ENCODE data around the gene CDAN1.

CDAN1 gene

DNA sequence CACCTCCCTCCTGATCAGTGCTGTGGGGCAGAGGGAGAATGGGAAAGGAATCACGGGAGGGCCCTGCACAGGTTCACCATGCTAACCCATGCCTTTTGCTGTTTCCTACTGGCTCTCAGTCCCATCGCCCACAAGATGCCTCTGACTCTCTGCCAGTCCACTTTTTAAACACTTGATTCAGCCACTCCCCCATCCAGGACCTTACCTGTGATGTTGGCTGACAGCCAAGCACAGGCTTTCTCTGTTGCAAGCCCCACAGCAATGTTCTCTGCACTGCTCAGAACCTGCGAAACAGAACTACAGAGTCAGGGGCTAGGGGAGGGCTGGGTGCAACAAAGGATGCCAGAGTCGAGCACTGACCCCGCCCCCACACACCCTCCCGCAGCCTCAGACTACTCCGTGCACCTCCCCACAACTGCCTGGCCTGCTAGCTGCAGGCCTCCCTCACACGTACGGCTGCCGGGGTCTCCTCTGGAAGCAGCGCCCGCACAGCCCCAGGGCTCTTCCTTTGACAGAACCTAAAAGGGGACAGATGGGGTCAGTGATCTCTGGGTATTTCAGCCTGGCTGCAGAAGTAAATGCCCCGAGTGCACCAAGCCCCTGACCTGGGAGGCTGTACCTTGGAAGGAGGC is 9.1 kb downstream of the CDAN1 start:
- no peak overlapping the region for H3K4me3 ChIP-seq (replicated peaks; ENCODE audit: insufficient read depth, low read length)
- TF ChIP-seq, protein P1, sequence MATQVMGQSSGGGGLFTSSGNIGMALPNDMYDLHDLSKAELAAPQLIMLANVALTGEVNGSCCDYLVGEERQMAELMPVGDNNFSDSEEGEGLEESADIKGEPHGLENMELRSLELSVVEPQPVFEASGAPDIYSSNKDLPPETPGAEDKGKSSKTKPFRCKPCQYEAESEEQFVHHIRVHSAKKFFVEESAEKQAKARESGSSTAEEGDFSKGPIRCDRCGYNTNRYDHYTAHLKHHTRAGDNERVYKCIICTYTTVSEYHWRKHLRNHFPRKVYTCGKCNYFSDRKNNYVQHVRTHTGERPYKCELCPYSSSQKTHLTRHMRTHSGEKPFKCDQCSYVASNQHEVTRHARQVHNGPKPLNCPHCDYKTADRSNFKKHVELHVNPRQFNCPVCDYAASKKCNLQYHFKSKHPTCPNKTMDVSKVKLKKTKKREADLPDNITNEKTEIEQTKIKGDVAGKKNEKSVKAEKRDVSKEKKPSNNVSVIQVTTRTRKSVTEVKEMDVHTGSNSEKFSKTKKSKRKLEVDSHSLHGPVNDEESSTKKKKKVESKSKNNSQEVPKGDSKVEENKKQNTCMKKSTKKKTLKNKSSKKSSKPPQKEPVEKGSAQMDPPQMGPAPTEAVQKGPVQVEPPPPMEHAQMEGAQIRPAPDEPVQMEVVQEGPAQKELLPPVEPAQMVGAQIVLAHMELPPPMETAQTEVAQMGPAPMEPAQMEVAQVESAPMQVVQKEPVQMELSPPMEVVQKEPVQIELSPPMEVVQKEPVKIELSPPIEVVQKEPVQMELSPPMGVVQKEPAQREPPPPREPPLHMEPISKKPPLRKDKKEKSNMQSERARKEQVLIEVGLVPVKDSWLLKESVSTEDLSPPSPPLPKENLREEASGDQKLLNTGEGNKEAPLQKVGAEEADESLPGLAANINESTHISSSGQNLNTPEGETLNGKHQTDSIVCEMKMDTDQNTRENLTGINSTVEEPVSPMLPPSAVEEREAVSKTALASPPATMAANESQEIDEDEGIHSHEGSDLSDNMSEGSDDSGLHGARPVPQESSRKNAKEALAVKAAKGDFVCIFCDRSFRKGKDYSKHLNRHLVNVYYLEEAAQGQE (IDR thresholded peaks at IDR 0.05; ENCODE audit: insufficient replicate concordance, low read depth), result no peak
- no peak for TF ChIP-seq POLR2AphosphoS5 (IDR thresholded peaks at IDR 0.05; ENCODE audit: low read depth)
- no peaks in the 10 kb centered on the region for H3K27me3 ChIP-seq (ENCODE audit: insufficient read depth, poor library complexity, severe bottlenecking)
- DNase-seq (ENCODE audit: low read depth in 1 of 2, low spot score in 1 of 2), result no peak
- no peak overlapping the region for H3K27ac ChIP-seq (replicated peaks)

DNA sequence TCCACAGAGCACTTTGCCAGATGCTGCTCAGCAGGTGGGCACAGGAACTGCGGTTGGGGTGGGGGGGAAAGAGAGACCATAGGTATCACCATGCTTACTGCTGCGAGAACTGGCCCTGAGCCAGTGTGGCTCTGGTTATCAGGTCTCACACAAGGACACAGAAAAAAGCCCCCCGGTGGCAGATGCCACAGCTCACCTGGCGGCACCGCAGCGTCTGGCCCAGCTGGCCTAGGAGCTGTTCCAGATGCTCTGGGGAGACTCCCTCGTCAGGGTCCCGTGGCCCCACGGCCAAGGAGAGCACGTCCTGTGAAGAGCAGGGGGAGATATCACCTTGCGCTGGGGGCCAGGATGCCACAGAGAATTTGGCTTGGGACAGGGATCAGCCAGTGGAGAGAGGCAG is 10.8 kb downstream of the CDAN1 start:
- TF ChIP-seq, protein P2, sequence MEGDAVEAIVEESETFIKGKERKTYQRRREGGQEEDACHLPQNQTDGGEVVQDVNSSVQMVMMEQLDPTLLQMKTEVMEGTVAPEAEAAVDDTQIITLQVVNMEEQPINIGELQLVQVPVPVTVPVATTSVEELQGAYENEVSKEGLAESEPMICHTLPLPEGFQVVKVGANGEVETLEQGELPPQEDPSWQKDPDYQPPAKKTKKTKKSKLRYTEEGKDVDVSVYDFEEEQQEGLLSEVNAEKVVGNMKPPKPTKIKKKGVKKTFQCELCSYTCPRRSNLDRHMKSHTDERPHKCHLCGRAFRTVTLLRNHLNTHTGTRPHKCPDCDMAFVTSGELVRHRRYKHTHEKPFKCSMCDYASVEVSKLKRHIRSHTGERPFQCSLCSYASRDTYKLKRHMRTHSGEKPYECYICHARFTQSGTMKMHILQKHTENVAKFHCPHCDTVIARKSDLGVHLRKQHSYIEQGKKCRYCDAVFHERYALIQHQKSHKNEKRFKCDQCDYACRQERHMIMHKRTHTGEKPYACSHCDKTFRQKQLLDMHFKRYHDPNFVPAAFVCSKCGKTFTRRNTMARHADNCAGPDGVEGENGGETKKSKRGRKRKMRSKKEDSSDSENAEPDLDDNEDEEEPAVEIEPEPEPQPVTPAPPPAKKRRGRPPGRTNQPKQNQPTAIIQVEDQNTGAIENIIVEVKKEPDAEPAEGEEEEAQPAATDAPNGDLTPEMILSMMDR (IDR thresholded peaks at IDR 0.05; ENCODE audit: insufficient read depth, low read length), result no peak
- TF ChIP-seq GABPA (IDR thresholded peaks at IDR 0.05; ENCODE audit: low read depth) (no peak), POLR2AphosphoS5 (IDR thresholded peaks at IDR 0.05; ENCODE audit: low read depth) (no peak), SPI1 (IDR thresholded peaks at IDR 0.05; ENCODE audit: borderline replicate concordance, low read depth) (no peak)
- TF ChIP-seq, protein P1 (IDR thresholded peaks at IDR 0.05; ENCODE audit: insufficient replicate concordance, low read depth), result no peak
- Histone ChIP-seq H3K27ac (replicated peaks) (no peak overlapping the region), H3K27me3 (ENCODE audit: insufficient read depth, poor library complexity, severe bottlenecking) (no peaks in the 10 kb centered on the region), H3K4me3 (replicated peaks; ENCODE audit: insufficient read depth, low read length) (no peak overlapping the region)
- no peak for DNase-seq (ENCODE audit: low read depth in 1 of 2, low spot score in 1 of 2)

DNA sequence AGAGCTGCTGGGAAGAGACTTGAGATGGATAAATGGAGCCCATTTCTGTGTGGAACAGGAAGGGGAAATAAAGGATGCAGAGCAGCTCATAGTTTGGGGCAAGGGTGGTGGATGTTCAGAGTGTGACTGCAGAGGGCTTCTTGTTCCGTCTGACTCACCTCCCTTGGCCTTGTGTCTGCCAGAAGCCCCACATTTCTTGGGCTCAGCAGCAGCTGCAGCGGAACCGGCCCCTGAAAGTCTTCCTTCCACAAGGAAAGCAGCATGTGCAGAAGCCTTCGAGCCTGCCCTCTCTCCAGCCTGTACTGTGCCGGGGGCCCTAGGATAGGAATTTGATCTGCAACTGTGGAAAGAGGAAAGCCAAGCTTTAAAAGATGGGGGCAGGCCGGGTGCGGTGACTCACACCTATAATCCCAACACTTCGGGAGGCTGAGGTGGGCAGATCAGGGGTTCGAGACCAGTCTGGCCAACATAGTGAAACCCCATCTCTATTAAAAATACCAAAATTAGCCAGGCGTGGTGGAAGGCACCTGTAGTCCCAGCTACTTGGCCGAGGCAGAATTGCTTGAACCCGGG is 11.5 kb downstream of the CDAN1 start:
- no peak overlapping the region for H3K27ac ChIP-seq (replicated peaks)
- no peak for DNase-seq (ENCODE audit: low read depth in 1 of 2, low spot score in 1 of 2)
- no peak overlapping the region for H3K4me3 ChIP-seq (replicated peaks; ENCODE audit: insufficient read depth, low read length)
- TF ChIP-seq SPI1 (IDR thresholded peaks at IDR 0.05; ENCODE audit: borderline replicate concordance, low read depth) (no peak), GABPA (IDR thresholded peaks at IDR 0.05; ENCODE audit: low read depth) (no peak), POLR2AphosphoS5 (IDR thresholded peaks at IDR 0.05; ENCODE audit: low read depth) (no peak)
- TF ChIP-seq, protein P2 (IDR thresholded peaks at IDR 0.05; ENCODE audit: insufficient read depth, low read length), result no peak
- TF ChIP-seq, protein P1 (IDR thresholded peaks at IDR 0.05; ENCODE audit: insufficient replicate concordance, low read depth), result no peak
- no peaks in the 10 kb centered on the region for H3K27me3 ChIP-seq (ENCODE audit: insufficient read depth, poor library complexity, severe bottlenecking)
